HG02678 (cell line): ENCODE results near the gene RAB22A.

Experiments
- ATAC-seq: cut with Tn5 transposase; IDR thresholded peaks from one replicate; pipeline ENCODE4 v1.9.1; 2021; ENCODE audit warnings: mild to moderate bottlenecking, moderate library complexity; ENCODE audit not compliant: unreplicated experiment

The RAB22A gene

DNA sequence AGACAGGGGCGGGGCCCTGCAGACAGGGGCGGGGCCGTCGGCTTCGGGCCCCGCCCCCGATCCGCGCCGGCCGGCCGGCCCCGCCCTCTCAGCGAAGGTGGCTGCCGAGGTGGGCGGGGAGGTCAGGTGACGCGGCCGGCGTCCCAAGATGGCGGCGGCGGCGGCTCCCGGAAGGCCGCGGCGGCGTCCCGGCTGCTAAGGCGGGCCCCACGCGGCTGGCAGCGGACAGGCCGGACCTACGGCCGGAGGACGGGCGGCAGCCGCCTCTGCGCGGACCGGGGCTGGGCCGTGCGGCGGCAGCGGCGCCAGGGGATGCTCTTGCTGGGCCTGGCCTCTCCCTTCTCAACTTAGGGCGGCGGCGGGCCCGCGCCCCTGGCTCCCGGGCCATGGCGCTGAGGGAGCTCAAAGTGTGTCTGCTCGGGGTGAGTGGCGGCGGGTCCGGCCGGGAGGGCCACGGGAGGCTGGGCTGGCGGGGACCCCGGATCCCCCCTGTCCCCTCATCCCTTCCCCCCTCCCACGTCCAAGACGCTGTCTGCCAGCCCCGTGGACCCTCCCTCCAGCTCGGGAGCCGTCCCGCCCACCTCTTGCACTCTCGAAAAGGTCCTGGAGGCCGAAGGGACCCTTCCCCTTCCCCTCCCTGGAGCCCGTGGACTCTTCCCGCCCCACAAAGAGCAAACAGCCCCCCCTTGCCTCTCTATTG is at the start of gene RAB22A:
Gene RAB22A, plus strand, starts transcription at position 125 of the 700 bp plus-strand sequence. Its CDS starts 262 bp downstream, at position 387.
- peak; percentile 81 for ATAC-seq

DNA sequence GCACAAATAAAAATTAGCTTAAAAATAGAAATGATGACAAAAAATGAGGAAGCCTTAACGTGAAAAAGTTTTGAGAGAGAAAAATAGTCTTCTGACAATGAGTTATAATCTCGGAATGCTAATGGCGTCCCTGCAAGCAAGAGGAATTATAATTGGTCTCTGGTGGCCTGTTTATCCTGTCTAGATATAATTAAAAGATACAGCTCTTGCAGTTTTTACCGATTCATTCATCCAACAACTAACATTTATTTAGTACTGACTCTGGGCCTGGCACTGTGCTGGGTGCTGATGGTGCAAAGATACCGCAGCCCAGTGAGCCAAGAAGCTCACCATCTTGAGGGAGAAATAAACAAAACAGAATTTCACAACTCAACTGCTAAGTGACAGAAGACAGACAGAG is 49.5 kb upstream of the RAB22A start:
- no peak for ATAC-seq

GRCh38 chr20:58261660-58262059 is 47.9 kb upstream of the RAB22A start:
- no peak for ATAC-seq

GRCh38 chr20:58264271-58264670 is 45.2 kb upstream of the RAB22A start:
- ATAC-seq: no peak

DNA sequence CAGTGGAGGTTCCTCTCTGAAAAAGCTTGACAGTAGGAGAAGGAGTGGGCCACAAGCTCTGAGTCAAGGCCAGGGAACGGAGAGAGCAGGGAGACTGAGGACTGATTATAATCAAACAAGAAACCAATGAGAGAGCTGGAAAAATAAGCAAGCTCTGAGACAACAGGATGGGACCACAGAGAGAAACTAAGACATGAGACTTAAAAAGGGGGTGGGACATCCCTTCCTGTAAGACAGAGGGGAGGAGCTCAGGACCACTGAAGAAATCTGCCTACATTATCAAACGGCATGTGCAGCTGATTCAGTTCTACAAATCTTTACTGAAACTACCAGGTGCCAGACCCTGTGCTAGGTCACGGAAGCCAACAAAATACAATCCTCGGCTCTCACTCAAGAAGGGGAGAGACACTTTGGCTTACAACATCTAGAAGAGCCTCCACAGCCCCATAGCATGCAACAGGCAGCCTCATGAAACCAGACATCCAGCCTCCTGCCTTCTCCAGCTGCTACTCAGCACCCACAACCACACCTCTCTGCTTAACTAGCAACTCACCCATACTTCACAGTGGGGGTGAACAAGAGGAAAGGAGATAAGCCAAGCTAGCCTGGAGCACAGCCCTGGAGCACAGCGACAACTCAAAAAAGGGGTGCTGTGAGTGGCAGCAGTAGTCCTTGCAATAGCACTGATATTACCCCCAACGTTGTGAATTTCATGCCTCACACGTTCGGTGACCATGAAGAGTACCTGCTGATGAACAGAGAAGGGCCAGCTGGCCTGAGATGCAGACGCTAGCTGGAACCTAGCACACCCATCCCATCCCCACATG is 41.9 kb upstream of the RAB22A start:
- no peak for ATAC-seq

DNA sequence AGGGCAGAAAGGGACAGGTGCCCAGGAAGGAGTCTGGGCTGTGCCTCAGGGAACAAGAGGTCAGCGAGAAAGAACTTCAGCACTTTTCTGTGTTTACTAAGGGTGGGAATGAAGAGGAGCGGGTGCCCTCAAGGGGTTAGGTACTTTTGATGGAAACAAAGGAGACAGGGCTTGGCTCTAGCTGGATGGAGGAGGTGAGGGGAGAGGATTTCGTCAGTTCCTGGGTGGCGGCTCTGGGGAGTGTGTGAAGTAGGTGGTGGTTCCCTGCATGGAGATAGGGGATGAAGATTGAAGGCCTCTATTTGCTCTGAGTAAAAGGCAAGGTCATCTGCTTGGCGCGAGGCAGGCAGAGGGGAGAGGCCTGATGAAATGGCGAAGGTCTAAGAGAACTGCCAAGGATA is 41.1 kb upstream of the RAB22A start:
- ATAC-seq: no peak

DNA sequence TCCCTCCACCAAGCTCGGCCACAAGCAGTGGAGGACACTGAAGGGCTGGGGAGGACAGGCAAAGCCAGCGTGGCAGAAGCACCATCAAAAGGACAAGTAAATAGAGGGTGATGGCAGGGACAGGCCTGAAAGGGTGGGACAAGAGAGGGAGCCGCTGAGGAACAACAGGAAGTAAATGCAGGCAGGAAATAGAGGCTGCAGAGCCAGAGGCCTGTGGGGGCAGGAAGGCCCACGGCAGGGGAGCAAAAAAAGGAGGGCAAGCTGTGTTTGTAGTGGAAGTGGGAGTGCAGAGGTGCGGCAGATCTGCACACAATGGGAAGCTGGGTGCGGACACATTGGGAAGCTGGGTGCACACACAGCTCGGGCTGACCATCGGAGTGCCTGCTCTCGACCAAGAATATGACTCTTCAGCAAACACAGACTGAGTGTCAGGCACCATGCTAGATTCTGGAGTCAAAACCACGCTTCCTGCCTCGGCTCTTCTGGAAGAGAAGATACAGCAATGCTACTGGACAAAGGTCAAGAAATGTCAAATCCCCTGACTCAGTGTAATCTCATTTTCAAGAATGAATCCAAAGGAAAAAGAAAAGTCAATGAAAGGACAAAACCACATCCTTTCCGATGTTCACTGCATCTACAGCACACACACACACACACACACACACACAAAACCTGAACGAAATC is 40.4 kb upstream of the RAB22A start:
- no peak for ATAC-seq

DNA sequence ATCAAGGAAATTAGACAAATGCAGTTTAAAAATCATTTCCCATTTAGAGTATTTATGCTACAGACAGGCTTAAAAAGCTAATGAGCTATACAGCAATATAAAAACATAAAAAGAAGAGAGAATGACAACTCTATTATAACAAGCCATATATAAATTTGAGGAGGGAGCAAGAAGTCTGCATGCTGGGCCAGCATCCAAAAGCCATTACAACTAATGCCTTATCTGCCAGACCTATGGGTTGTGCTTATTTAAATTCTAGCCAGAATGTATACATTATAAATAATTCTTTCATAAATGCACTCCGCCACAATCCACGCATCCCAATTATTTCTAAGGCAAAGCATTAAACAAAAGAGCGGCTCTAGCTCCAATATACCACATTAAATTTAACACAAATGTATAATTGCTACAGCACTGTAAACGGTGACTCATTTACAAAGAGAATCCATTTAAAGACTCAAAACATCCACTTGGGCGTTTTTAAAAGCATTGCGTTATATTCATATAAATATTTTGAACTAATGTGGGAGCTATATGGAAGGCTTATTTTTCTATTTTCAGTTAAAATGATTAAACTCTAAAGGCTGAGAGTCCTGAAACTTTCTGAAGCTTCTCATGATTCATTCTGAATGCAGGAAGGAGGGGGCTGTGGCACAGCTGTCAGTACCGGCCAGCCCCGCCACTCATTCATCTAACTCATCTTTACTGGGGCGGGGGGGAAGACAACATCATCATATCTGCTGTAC is 37.7 kb upstream of the RAB22A start:
- no peak for ATAC-seq

GRCh38 chr20:58274384-58274783 is 35.1 kb upstream of the RAB22A start:
- ATAC-seq: no peak

- no peak for ATAC-seq
These were observed 32.4 kb upstream of the RAB22A start for GRCh38 chr20:58277107-58277506.

DNA sequence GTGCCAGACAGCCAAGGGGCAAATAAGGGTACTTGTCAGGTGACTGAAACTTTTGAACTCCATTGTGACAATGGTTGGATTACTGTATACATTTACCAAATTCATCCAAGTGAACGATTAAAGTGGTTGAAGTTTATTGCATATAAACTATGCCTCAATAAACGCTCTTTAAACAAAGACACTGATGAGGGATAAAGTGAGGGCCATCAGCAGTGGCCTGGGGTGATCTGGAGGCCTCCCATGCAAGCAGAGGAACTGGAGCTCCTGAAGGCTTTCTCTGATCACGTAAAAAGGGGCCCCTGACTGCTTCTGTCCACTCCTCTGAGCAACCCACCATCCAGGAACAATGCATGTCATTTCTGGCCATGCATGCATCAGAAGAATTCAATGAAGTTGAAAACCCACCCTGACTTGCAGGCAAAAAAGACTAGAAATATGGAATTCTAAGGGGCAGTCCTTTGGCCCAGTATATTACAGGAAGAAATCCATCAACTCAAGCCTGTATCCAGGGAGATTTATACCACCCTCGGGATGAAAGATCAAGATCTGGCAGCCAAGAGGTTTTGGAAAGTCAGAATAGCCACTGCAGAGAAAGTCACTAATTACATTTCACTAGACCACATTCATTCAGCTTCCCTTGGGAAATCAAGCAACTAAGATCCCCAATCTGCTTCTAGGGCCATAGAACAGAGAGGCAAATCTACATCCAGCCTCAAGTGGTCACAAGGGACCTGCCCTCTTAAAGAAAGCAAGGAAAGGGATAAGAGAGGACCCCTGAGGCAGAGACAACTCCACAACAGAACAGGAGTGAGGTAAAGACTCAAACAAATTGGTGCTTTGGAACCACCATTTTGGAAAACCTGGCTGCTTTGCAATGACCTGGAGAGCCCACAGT is 31.7 kb upstream of the RAB22A start:
- ATAC-seq: no peak

DNA sequence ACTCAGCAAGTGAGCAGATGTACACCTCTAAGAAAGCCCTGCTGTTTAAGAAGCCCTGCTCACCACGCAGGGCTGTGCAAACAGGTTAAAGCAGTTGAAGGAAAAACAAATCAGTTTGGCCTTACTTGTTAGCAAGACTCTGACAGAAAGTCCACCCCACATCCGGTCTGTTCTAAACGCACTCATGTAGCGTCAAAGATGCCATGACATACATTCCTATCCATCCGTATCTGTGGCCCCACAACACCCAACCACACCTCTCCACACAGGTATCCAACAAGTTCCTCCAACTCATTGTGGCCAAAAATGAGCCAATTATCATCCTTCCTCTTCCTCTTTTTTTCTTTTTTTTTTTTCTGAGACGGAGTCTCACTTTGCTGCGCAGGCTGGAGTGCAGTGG is 22.8 kb upstream of the RAB22A start:
- ATAC-seq: no peak

- ATAC-seq: no peak
These were observed 21.9 kb upstream of the RAB22A start for GRCh38 chr20:58287638-58288037.

GRCh38 chr20:58289143-58289542 is 20.4 kb upstream of the RAB22A start:
- no peak for ATAC-seq

DNA sequence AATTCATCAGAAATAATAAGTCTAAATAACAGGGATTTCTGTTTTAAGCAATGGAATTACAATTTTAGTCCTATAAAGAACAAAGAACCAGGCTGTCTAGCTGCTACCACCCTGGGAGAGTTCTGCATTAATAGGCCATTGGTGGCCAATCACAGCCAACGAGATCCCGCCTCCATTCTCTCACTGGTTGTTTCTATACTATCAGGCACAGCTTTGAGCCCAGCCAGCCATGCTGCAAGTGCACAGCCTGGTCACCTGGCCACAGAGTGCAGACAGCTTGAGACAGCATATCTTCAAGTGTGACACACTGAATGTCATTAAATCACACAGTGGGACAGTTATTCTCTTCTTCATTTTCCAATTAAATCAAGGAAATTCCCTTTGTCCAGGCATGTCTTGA is 16.1 kb upstream of the RAB22A start:
- no peak for ATAC-seq

GRCh38 chr20:58294497-58295455 is 14.7 kb upstream of the RAB22A start:
- ATAC-seq: no peak

DNA sequence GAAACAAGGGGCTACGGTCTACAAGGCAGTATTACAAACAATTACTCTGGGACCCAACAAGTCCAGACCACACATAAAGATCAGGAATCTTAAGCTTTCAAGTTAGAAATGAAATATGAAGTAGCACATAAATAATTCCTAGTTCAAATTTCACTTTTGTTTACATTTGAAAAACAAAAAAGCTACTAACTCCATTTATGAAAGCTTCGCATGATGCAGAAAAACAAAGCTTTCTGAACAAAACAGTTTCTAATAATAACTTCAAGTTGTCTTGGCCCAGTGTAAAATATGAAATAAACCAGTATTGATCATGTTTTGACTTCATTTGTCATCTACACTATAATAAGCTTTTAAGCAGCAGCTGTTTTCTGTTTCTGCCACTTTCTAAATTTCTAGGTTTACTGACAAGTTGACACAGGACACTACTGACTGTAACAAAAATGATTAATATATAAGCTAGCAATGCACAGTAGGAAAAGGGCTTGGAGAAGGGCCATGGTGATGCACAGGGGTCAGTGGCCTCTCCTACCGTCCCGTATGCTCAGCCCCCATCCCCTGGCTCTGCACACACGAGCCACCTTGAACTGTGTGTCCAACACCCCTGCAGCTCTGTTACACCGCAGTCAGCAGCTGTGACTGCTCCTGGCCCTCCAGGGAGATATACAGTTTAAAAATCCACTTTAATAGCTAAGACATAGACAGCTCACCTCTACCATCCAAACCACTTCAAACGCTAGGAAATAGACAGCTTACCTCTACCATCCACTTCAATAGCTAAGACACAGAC is 13.3 kb upstream of the RAB22A start:
- ATAC-seq: no peak

DNA sequence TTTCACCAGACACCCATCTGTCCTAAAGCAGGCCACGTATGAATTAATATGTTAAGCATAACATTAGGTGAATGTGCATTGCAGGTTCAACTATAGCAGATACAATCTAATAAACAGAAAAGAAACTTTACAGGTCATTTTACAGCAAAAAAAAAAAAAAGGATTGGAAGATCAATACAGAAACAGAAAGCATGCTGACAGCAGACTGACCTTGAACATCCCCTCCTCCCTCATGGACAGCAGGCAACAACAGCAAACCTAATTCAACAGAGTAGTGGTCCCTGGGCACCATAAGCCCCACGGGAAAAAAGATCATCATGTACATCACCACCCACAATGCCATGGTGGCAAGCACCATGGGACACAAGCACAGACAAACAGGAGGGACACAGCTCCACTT is 12.1 kb upstream of the RAB22A start:
- no peak for ATAC-seq
